H1 (cell line): ENCODE measurements around the gene GRIA1.

Experiments used
- ATF3 ChIP-seq: IDR thresholded peaks from 2 replicates; pipeline ENCODE4 v1.6.1; 2011; ENCODE audit warnings: low read depth, mild to moderate bottlenecking, low read length; ENCODE audit not compliant: insufficient read depth
- CREB1 ChIP-seq: IDR thresholded peaks from 2 replicates; pipeline ENCODE4 v1.6.1; 2012; ENCODE audit warnings: inconsistent platforms
- CTCF ChIP-seq, 3 experiments: IDR thresholded peaks; 1 replicate in 2 of 3; 2 replicates in 1 of 3; pipeline versions ENCODE4 v1.5.1 to v1.6.1; 2011; ENCODE audit warnings: low read length in 3 of 3, mild to moderate bottlenecking in 3 of 3, inconsistent platforms in 2 of 3, low read depth in 1 of 3, moderate library complexity in 1 of 3; ENCODE audit not compliant: insufficient read depth in 1 of 3; ENCODE audit errors: control extremely low read depth in 1 of 3
- EGR1 ChIP-seq: IDR thresholded peaks from 2 replicates; pipeline ENCODE4 v1.6.1; 2011; ENCODE audit warnings: low read depth, low read length, borderline replicate concordance
- EP300 ChIP-seq, 2 experiments: IDR thresholded peaks; 1 replicate in 1 of 2; 2 replicates in 1 of 2; pipeline ENCODE4 v1.6.1; 2011 to 2012; ENCODE audit warnings: low read depth in 2 of 2, low read length in 2 of 2, mild to moderate bottlenecking in 2 of 2, borderline replicate concordance in 1 of 2, inconsistent platforms in 1 of 2, moderate library complexity in 1 of 2
- EZH2 ChIP-seq: fragments of 200-600 bp; sonication (generic); IDR thresholded peaks from 2 replicates; pipeline ENCODE4 v1.7.1; 2012; ENCODE audit warnings: low read depth, mild to moderate bottlenecking, moderate library complexity, low read length, inconsistent platforms; ENCODE audit not compliant: severe bottlenecking
- POLR2A ChIP-seq, 2 experiments: IDR thresholded peaks; 1 replicate in 1 of 2; 2 replicates in 1 of 2; pipeline ENCODE4 v1.6.1; 2011; ENCODE audit warnings: low read depth in 2 of 2, low read length in 2 of 2, mild to moderate bottlenecking in 2 of 2; ENCODE audit errors: control extremely low read depth in 1 of 2
- POLR2AphosphoS5 ChIP-seq: IDR thresholded peaks from 2 replicates; pipeline ENCODE4 v1.6.1; 2011; ENCODE audit warnings: low read depth, low read length

- TF ChIP-seq CTCF (IDR thresholded peaks at IDR 0.05; ENCODE audit: control extremely low read depth in 1 of 3, insufficient read depth in 1 of 3, low read depth in 1 of 3, low read length in 3 of 3), result peak in 1 of 3 experiments; percentile 2; a peak in 1 of 4 replicates
- no peak for TF ChIP-seq ATF3
- no peak for TF ChIP-seq CREB1
- no peak for TF ChIP-seq POLR2A (IDR thresholded peaks at IDR 0.05; ENCODE audit: control extremely low read depth in 1 of 2, low read depth in 2 of 2, low read length in 2 of 2)
- TF ChIP-seq EGR1, result no peak
- TF ChIP-seq EZH2, result no peak
- TF ChIP-seq EP300 (IDR thresholded peaks at IDR 0.05; ENCODE audit: borderline replicate concordance in 1 of 2, low read depth in 2 of 2, low read length in 2 of 2), result no peak
- no peak for TF ChIP-seq POLR2AphosphoS5
Measured at GRCh38 chr5:153816870-153817269, 326.4 kb downstream of the GRIA1 start.
